Non-pigmented ciliary epithelial cell (primary cell): ENCODE data around the gene CXXC1.
"Not testable (repeated sequence)": the region's sequence is repeated elsewhere in the genome, so short reads cannot be mapped to it uniquely, and the experiment has no call there.

ENCODE experiments used
- DNase-seq: peaks from one replicate; pipeline ENCODE4 v3.0.0-alpha.2; 2010; ENCODE audit warnings: low read depth

Gene CXXC1

GRCh38 chr18:50287441-50288347 is at the start of gene CXXC1:
TSS of gene CXXC1 (minus strand) at chr18:50287692. CDS start at chr18:50287589, 103 bp downstream.
- DNase-seq, result peak; percentile 97

DNA sequence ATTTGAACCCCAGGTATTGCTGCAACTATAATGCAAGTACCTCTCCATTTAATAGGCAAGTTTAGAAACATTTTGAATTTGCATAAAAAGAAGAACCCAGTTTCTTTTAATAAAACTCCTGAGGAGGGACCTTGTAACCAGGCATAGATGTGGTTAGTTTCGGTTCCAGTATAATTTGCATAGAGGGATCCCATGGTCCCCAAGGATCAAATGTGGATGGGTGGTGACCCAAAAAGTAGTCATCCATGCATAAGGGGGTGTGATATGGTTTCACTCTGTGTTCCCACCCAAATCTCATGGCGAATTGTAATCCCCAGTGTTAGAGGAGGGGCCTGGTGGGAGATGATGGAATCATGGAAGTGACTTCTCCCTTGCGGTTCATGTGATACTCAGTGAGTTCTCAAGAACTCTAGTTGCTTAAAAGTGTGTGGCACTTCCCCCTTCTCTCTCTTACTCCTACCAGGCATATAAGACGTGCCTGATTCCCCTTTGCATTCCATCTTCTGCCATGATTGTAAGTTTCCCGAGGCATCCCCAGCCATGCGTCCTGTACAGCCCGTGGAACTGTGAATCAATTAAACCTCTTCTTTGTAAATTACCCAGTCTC is 47.2 kb upstream of the CXXC1 start:
- DNase-seq, result no peak

GRCh38 chr18:50331691-50332090 is 44.2 kb upstream of the CXXC1 start:
- DNase-seq, result no peak

DNA sequence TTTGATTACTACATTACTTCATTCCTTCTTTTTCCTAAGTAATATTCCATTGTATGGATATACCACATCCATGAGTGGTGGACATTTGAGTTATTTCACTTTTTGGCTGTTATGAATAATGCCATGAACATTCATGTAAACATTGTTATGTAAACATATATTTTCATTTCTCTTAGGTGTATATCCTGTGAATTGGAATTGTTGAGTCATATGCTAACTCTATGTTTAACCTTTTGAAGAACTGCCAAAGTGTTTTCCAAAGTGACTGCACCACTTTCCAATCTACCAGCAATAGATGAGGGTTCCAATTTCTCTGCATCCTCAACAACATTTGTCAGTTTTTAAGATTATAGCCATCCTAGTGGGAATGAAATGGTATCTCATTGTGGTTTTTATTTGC is 42.7 kb upstream of the CXXC1 start:
- no peak for DNase-seq

- no peak for DNase-seq
Observed at GRCh38 chr18:50327983-50328382, 40.5 kb upstream of the CXXC1 start.

- no peak for DNase-seq
Observed at GRCh38 chr18:50320719-50321118, 33.2 kb upstream of the CXXC1 start.

DNA sequence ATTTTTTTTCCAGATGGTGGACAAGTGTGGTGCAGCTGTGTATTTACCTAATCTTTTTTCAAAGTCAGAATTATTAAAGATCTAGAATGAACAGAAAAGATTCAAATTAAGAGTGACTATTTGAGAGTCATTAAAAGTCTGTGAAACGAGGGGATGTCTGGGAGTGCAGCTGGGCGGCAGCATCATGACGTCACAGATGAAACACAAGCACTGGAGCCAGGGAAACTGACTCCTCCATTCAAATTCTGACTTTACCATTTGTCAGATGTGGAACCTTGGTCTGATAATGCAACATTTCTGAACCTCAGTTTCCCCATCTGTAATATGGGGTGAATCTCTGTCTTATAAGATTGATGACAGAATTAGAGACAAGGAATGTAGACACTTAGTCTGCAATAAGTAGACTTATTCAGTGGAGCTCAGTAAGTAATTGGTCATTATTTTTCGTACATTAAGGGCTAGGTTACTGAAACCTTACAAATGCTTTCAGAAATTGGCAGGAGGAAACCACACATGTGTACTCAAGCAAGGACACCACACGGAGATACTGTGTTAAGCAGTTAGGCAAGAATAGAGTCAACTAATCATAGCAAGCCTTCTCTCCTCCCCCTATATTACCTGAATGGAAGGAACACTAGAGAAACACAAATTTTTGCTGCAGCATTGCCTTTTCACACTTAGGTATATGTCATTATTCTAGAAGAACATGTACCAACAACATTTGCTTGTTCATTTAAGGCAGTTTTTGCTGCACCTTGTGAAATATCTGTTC is 27.8 kb upstream of the CXXC1 start:
- no peak for DNase-seq

- DNase-seq, result no peak
Observed at GRCh38 chr18:50313873-50314460, 26.5 kb upstream of the CXXC1 start.

DNA sequence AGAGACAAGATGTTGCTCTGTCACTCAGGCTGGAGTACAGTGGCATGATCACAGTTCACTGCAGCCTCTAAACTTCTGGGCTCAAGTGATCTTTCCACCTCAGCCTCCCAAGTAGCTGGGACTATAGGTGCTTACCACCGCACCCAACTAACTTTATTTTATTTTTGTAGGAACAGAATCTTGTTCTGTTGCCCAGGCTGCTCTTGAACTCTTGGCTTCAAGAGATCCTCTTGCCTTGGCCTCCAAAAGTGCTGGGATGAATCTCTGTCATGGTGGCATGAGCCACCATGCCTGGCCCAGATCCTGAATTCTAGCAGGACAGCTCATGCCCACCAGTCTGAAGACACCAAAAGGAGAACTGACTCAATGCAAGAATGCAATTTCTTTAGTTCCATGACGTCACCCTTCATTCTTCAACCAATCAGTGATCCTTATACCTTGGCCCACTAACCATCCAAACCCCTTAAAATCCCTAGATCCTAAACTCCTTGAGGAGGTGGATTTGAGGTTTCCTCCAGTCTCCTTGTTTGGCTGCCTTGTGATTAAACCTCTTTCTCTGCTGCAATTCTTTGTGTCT is 25.6 kb upstream of the CXXC1 start:
- no peak for DNase-seq

GRCh38 chr18:50312296-50313030 is 25.0 kb upstream of the CXXC1 start:
- no peak for DNase-seq

DNA sequence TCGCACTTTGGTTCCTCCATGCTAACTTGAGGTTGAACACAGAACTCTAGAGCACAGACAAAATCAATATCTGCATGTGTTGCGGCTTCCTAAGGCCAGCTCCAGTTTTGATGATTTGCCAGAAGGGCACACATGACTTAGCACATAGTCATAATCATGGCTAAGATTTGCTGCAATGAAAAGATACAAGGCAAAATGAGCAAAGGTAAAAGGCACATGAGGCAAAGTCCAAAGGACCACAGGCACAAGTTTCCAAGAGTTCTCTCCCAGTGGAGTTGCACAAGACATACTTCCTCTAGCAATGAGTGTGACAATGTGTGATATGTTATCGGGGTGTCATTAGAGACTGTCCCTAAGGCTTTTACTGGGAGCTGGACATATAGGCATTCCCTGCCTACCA is 24.2 kb upstream of the CXXC1 start:
- no peak for DNase-seq

GRCh38 chr18:50310080-50310479 is 22.6 kb upstream of the CXXC1 start:
- no peak for DNase-seq

DNA sequence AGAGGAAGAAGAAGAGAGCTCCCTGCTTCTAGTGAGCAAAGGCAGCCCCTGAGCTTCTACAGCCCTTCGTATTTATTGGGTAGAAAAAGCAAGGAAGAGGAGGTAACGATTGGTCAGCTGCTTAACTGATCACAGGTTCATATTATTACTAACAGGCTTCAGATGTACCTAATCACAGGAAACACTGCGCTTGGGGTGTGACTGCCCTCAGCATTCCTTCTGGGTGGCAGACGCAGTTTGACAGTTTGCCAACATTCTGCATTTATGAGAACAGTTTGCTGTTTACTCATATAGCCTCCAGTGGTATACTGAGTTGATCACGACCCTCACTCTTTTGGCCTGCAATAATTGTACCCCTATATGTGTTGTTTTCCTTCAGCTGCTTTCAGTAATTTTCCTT is 21.4 kb upstream of the CXXC1 start:
- DNase-seq, result not testable (repeated sequence)

- peak; percentile 71 for DNase-seq
Observed at GRCh38 chr18:50307738-50308470, 20.4 kb upstream of the CXXC1 start.

GRCh38 chr18:50307400-50307737 is 19.9 kb upstream of the CXXC1 start:
- no peak for DNase-seq

GRCh38 chr18:50306944-50307343 is 19.5 kb upstream of the CXXC1 start:
- DNase-seq, result no peak

GRCh38 chr18:50301074-50301473 is 13.6 kb upstream of the CXXC1 start:
- DNase-seq, result no peak

DNA sequence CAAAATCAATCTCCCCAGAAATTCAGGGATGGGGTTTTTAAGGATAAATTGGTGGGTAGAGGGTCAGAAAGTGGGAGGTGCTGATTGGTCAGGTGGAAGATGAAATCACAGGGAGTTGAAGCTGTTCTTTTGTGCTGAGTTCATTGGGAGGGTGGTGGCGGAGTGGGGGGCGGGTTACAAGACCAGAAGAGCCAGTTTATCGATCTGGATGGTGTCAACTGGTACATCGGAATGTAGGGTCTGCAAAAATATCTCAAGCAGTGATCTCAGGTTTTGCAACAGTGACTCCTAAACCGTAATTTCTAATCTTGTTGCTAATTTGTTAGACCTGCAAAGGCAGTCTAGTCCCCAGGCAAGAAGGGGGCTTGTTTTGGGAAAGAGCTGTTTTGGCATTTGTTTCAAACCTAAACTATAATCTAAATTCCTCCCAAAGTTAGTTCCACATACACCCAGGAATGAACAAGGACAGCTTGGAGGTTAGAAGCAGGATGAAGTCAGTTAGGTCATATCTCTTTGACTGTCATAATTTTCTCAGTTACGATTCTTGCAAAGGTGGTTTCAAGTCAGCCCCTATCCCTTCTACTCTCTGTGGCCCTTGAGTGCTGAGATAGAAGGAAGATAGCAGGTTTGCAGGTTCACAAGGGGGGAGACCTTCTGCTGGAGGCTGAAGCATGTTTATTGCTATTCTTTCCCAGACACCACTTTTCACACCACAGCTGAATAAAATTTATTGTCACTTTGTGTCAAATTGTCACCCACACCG is 12.3 kb upstream of the CXXC1 start:
- DNase-seq, result no peak

DNA sequence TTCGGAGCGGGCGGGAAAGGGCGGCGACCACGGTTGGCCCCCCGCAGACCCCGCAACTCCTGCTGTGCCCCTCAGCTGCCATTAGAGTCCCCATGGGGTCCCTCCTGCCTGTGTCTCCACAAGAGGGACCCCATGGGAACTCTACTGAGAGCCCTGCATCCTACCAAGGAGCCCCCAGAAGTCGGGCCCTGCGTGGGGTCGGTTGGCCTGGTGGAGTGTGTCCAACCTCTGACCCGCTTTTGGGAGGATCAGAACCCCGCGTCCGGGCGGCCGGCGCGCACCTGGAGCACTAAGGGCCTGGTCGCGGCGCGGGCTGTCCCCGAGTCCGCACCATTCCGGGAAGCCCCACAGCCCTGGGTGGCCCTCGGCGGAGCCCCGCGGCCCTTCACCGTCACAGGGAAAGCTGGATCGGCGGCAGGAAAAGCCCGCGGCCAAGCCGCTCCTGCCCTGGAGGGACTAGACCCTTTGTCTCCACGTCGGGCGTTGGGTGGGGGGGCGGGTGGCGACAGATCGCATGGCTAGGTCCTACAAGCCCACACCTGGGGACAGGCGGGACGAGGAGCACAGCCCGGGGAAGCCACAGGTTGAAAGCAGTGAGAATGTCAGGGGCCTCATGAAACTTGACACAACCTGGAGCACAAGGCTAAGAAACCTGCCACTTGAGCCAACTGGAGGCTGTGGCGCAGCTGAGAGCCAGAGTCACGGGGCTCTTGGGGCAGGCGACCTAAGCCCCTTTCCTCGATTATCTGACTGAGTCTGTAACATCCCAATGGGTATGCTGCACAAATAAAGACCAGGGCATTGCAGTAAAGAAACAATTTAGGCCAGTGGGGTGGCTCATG is 11.2 kb upstream of the CXXC1 start:
- no peak for DNase-seq
